HepG2 (cell line): ENCODE results near the gene FERMT2. TPM values are rescaled to one million over a fixed set of nuclear protein-coding genes. Genes with fewer than 3 reads are reported as not detected.

Experiments used
- ELF1 ChIP-seq: sonication (generic); formaldehyde crosslinking; IDR thresholded peaks from 2 replicates; pipeline ENCODE4 v1.4.0; 2020; ENCODE audit warnings: missing genetic modification reagents
- KLF13 ChIP-seq: sonication (generic); formaldehyde crosslinking; IDR thresholded peaks from 2 replicates; pipeline ENCODE4 v1.4.0; 2020; ENCODE audit warnings: mild to moderate bottlenecking, missing genetic modification reagents
- SAP130 ChIP-seq: IDR thresholded peaks from 2 replicates; pipeline ENCODE4 v1.6.1; 2016; ENCODE audit warnings: low read depth
- SETDB1 ChIP-seq: sonication (generic); formaldehyde crosslinking; IDR thresholded peaks from 2 replicates; pipeline ENCODE4 v1.5.1; 2020; ENCODE audit warnings: missing genetic modification reagents, mild to moderate bottlenecking, borderline replicate concordance
- SIX1 ChIP-seq: sonication (generic); formaldehyde crosslinking; IDR thresholded peaks from 2 replicates; pipeline ENCODE4 v1.4.0; 2020; ENCODE audit warnings: missing genetic modification reagents, borderline replicate concordance
- SOX6 ChIP-seq, 2 experiments: fragments of 450-650 bp in 1 of 2; sonication (generic) in 1 of 2; formaldehyde crosslinking in 1 of 2; IDR thresholded peaks; 2 replicates each; pipeline versions ENCODE4 v1.4.0 to v1.6.1; 2017 to 2020; ENCODE audit warnings: antibody characterized with exemption in 1 of 2, mild to moderate bottlenecking in 1 of 2, missing genetic modification reagents in 1 of 2
- SYNCRIP ChIP-seq: fragments of 200-400 bp; formaldehyde crosslinking; IDR thresholded peaks from 2 replicates; pipeline ENCODE4 v1.6.1; 2018; ENCODE audit warnings: mild to moderate bottlenecking, low read depth, low read length; ENCODE audit not compliant: insufficient read depth
- U2AF2 ChIP-seq: fragments of 200-400 bp; formaldehyde crosslinking; IDR thresholded peaks from 2 replicates; pipeline ENCODE4 v1.6.1; 2017; ENCODE audit warnings: low read depth, mild to moderate bottlenecking, low read length
- ZNF34 ChIP-seq: sonication (generic); formaldehyde crosslinking; IDR thresholded peaks from 2 replicates; pipeline ENCODE4 v1.4.0; 2020; ENCODE audit warnings: mild to moderate bottlenecking, missing genetic modification reagents, borderline replicate concordance
- ZNF564 ChIP-seq: sonication (generic); formaldehyde crosslinking; IDR thresholded peaks from 2 replicates; pipeline ENCODE4 v1.8.1; 2023; ENCODE audit warnings: mild to moderate bottlenecking, missing genetic modification reagents
- ZNF672 ChIP-seq: sonication (generic); formaldehyde crosslinking; IDR thresholded peaks from 2 replicates; pipeline ENCODE4 v1.8.1; 2022; ENCODE audit warnings: missing genetic modification reagents
- polyA plus RNA-seq, 8 experiments: library from polyadenylated mRNA; depleted of rRNA in 3 of 8; stranded (reverse) in 7 of 8; unstranded in 1 of 8; fragments of >200 nt; fragmentation: Illumina TruSeq in 4 of 8; extraction: Trizol in 4 of 8; gene quantifications; 2 replicates each; pipeline versions ENCODE4 v1.2.1 to v1.2.3, GENCODE V29; 2011 to 2016; ENCODE audit warnings: low read depth in 4 of 8, missing spikeins in 1 of 8, mixed read lengths in 1 of 8; ENCODE audit not compliant: insufficient read depth in 1 of 8
- total RNA-seq, 5 experiments: library from RNA; depleted of rRNA; stranded (reverse); fragments of >200 nt; fragmentation: Illumina TruSeq; extraction: Trizol; gene quantifications; 2 replicates each; pipeline ENCODE4 v1.2.3, GENCODE V29; 2016; ENCODE audit warnings: low read depth in 1 of 5
- TF ChIP-seq, protein P1 (sequence below): sonication (generic); formaldehyde crosslinking; IDR thresholded peaks from 2 replicates; pipeline ENCODE4 v1.4.0; 2020; ENCODE audit warnings: missing genetic modification reagents, borderline replicate concordance
- TF ChIP-seq, protein P2 (sequence below): sonication (generic); formaldehyde crosslinking; IDR thresholded peaks from 2 replicates; pipeline ENCODE4 v1.4.0; 2020; ENCODE audit warnings: mild to moderate bottlenecking, low read depth, missing genetic modification reagents
- TF ChIP-seq, protein P3 (sequence below), 2 experiments: fragments of 450-650 bp in 1 of 2; sonication (generic) in 1 of 2; formaldehyde crosslinking; IDR thresholded peaks; 2 replicates each; pipeline versions ENCODE4 v1.5.0 to v1.8.0; 2020 to 2022; ENCODE audit warnings: mild to moderate bottlenecking in 1 of 2, missing genetic modification reagents in 1 of 2
- TF ChIP-seq, protein P4 (sequence below): sonication (generic); formaldehyde crosslinking; IDR thresholded peaks from 2 replicates; pipeline ENCODE4 v1.9.0; 2021; ENCODE audit warnings: missing genetic modification reagents, borderline replicate concordance
- TF ChIP-seq, protein P5 (sequence below): sonication (generic); formaldehyde crosslinking; IDR thresholded peaks from 2 replicates; pipeline ENCODE4 v1.9.0; 2021; ENCODE audit warnings: missing genetic modification reagents, borderline replicate concordance

Gene FERMT2
- total and polyA plus RNA-seq, 2 of the 13 experiments (the other 11 are each of a cell fraction or from before 2014, with no cell fraction given) = 36.2 to 60.4 TPM

DNA sequence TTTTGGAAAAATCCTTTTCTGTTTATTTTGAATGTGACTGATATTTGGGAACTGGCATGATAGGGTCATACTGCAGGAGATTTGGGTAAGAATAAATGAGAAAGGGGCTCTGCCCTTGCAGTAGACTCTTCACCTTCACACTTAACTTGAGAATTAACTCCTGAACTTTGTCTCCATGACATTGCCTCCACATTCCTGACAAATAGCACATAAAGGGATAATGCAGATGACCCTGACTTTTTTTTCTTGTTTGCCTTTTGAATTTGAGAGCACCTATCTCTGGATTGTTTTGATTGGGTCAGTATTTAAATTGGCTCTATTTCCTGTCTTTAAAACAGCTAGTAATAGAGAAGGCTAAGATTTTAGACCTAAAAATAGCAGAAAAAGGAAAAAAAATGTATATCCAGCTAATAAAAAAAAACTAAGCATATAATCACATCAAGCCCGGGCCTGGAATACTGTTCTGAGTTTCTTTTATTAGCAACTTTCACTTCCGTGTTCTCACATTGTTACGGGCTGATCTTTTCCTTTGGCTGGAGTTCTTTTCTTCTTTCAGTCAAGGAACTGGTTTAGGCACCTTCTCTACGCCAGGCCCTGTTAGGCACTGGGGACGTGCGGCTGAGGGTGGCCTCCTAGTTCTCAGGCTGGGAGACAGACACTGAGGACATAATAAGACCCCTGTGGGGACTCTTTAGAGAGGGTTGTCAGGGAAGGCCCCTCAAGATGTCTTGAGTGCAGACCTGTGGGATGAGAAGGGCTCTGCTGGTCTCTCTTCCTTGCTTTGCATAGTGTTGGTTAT lies 106.4 kb downstream of the FERMT2 start (continued):
- TF ChIP-seq, protein P1, sequence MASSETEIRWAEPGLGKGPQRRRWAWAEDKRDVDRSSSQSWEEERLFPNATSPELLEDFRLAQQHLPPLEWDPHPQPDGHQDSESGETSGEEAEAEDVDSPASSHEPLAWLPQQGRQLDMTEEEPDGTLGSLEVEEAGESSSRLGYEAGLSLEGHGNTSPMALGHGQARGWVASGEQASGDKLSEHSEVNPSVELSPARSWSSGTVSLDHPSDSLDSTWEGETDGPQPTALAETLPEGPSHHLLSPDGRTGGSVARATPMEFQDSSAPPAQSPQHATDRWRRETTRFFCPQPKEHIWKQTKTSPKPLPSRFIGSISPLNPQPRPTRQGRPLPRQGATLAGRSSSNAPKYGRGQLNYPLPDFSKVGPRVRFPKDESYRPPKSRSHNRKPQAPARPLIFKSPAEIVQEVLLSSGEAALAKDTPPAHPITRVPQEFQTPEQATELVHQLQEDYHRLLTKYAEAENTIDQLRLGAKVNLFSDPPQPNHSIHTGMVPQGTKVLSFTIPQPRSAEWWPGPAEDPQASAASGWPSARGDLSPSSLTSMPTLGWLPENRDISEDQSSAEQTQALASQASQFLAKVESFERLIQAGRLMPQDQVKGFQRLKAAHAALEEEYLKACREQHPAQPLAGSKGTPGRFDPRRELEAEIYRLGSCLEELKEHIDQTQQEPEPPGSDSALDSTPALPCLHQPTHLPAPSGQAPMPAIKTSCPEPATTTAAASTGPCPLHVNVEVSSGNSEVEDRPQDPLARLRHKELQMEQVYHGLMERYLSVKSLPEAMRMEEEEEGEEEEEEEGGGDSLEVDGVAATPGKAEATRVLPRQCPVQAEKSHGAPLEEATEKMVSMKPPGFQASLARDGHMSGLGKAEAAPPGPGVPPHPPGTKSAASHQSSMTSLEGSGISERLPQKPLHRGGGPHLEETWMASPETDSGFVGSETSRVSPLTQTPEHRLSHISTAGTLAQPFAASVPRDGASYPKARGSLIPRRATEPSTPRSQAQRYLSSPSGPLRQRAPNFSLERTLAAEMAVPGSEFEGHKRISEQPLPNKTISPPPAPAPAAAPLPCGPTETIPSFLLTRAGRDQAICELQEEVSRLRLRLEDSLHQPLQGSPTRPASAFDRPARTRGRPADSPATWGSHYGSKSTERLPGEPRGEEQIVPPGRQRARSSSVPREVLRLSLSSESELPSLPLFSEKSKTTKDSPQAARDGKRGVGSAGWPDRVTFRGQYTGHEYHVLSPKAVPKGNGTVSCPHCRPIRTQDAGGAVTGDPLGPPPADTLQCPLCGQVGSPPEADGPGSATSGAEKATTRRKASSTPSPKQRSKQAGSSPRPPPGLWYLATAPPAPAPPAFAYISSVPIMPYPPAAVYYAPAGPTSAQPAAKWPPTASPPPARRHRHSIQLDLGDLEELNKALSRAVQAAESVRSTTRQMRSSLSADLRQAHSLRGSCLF = no peak
- TF ChIP-seq, protein P2, sequence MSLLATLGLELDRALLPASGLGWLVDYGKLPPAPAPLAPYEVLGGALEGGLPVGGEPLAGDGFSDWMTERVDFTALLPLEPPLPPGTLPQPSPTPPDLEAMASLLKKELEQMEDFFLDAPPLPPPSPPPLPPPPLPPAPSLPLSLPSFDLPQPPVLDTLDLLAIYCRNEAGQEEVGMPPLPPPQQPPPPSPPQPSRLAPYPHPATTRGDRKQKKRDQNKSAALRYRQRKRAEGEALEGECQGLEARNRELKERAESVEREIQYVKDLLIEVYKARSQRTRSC (CRISPR knock-in tag) = no peak
- peak; percentile 37; the same call in 1 of the 2 replicates for TF ChIP-seq SAP130 (CRISPR knock-in tag)
- TF ChIP-seq SOX6 (IDR thresholded peaks at IDR 0.05) = no peak
- peak; percentile 58; the same call in 1 of the 2 replicates for TF ChIP-seq SOX6 (CRISPR knock-in tag; IDR thresholded peaks at IDR 0.05)
- TF ChIP-seq ELF1 (CRISPR knock-in tag) = no peak
- no peak for TF ChIP-seq ZNF672 (CRISPR knock-in tag)
- TF ChIP-seq KLF13 (CRISPR knock-in tag) = no peak
- TF ChIP-seq, protein P3, sequence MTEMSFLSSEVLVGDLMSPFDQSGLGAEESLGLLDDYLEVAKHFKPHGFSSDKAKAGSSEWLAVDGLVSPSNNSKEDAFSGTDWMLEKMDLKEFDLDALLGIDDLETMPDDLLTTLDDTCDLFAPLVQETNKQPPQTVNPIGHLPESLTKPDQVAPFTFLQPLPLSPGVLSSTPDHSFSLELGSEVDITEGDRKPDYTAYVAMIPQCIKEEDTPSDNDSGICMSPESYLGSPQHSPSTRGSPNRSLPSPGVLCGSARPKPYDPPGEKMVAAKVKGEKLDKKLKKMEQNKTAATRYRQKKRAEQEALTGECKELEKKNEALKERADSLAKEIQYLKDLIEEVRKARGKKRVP (CRISPR knock-in tag; IDR thresholded peaks at IDR 0.05) = no peak
- no peak for TF ChIP-seq U2AF2
- TF ChIP-seq ZNF34 (CRISPR knock-in tag) = no peak
- TF ChIP-seq ZNF564 (CRISPR knock-in tag) = no peak
- no peak for TF ChIP-seq SYNCRIP
- no peak for TF ChIP-seq SETDB1 (CRISPR knock-in tag)
- TF ChIP-seq, protein P4, sequence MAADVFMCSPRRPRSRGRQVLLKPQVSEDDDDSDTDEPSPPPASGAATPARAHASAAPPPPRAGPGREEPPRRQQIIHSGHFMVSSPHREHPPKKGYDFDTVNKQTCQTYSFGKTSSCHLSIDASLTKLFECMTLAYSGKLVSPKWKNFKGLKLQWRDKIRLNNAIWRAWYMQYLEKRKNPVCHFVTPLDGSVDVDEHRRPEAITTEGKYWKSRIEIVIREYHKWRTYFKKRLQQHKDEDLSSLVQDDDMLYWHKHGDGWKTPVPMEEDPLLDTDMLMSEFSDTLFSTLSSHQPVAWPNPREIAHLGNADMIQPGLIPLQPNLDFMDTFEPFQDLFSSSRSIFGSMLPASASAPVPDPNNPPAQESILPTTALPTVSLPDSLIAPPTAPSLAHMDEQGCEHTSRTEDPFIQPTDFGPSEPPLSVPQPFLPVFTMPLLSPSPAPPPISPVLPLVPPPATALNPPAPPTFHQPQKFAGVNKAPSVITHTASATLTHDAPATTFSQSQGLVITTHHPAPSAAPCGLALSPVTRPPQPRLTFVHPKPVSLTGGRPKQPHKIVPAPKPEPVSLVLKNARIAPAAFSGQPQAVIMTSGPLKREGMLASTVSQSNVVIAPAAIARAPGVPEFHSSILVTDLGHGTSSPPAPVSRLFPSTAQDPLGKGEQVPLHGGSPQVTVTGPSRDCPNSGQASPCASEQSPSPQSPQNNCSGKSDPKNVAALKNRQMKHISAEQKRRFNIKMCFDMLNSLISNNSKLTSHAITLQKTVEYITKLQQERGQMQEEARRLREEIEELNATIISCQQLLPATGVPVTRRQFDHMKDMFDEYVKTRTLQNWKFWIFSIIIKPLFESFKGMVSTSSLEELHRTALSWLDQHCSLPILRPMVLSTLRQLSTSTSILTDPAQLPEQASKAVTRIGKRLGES (CRISPR knock-in tag) = no peak
- TF ChIP-seq SIX1 = peak; percentile 48; the same call in 1 of the 2 replicates
- TF ChIP-seq, protein P5, sequence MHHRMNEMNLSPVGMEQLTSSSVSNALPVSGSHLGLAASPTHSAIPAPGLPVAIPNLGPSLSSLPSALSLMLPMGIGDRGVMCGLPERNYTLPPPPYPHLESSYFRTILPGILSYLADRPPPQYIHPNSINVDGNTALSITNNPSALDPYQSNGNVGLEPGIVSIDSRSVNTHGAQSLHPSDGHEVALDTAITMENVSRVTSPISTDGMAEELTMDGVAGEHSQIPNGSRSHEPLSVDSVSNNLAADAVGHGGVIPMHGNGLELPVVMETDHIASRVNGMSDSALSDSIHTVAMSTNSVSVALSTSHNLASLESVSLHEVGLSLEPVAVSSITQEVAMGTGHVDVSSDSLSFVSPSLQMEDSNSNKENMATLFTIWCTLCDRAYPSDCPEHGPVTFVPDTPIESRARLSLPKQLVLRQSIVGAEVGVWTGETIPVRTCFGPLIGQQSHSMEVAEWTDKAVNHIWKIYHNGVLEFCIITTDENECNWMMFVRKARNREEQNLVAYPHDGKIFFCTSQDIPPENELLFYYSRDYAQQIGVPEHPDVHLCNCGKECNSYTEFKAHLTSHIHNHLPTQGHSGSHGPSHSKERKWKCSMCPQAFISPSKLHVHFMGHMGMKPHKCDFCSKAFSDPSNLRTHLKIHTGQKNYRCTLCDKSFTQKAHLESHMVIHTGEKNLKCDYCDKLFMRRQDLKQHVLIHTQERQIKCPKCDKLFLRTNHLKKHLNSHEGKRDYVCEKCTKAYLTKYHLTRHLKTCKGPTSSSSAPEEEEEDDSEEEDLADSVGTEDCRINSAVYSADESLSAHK (CRISPR knock-in tag) = no peak
